PC-3 (cell line): ENCODE data around the gene RPS5. TPM values are rescaled to one million over a fixed set of nuclear protein-coding genes. Genes with fewer than 3 reads are reported as not detected.

Source experiments
- ATAC-seq: fragments of 200-7000 bp; cut with Tn5 transposase; 2 replicates; pipeline ENCODE4 v1.9.1; 2020; ENCODE audit warnings: mild to moderate bottlenecking, moderate library complexity
- BruUV-seq: library from RNA; stranded (reverse); fragments of 400-500 nt; replicated peaks from 2 replicates; lab custom pipeline; 2021; lab: Mats Ljungman, UMichigan
- CTCF ChIA-PET: fragments of 300-600 bp; sonication (Branson Sonifier 250); formaldehyde crosslinking; loops from one replicate; lab custom pipeline; 2022; ENCODE audit warnings: antibody characterized with exemption; lab: Charles Lee
- POLR2A ChIA-PET: fragments of 300-600 bp; sonication (Branson Sonifier 250); formaldehyde crosslinking; loops from one replicate; lab custom pipeline; 2022; ENCODE audit warnings: antibody characterized with exemption; ENCODE audit not compliant: unreplicated experiment; lab: Charles Lee
- DNase-seq: peaks from one replicate; pipeline ENCODE4 v3.0.0-alpha.2; 2015
- H2AFZ ChIP-seq: fragments of 300-600 bp; sonication (generic); 2 replicates; pipeline ENCODE4 v1.6.0; 2016; ENCODE audit warnings: antibody characterized with exemption, low read length
- H3F3A ChIP-seq: fragments of 300-600 bp; sonication (generic); one replicate; pipeline ENCODE4 v1.6.0; 2017; ENCODE audit warnings: antibody characterized with exemption, low read length, control low read depth, mild to moderate bottlenecking; ENCODE audit not compliant: unreplicated experiment
- H3K27ac ChIP-seq: fragments of 300-600 bp; sonication (generic); 2 replicates; pipeline ENCODE4 v1.5.1; 2016; ENCODE audit warnings: mild to moderate bottlenecking, low read length
- H3K27me3 ChIP-seq: fragments of 300-600 bp; sonication (generic); 2 replicates; pipeline ENCODE4 v1.6.1; 2016; ENCODE audit warnings: low read length, mixed read lengths
- H3K36me3 ChIP-seq: fragments of 300-600 bp; sonication (generic); 2 replicates; pipeline ENCODE4 v1.6.1; 2016; ENCODE audit warnings: low read depth, mixed run types, low read length, mixed read lengths
- H3K4me1 ChIP-seq: fragments of 300-600 bp; sonication (generic); 2 replicates; pipeline ENCODE4 v1.5.1; 2016; ENCODE audit warnings: low read length; ENCODE audit not compliant: insufficient read depth
- H3K4me2 ChIP-seq: fragments of 300-600 bp; sonication (generic); 2 replicates; pipeline ENCODE4 v1.6.0; 2016; ENCODE audit warnings: low read length
- H3K4me3 ChIP-seq: fragments of 300-600 bp; sonication (generic); 2 replicates; pipeline ENCODE4 v1.5.1; 2016; ENCODE audit warnings: mild to moderate bottlenecking, low read length, mixed read lengths
- H3K79me2 ChIP-seq: fragments of 300-600 bp; sonication (generic); 2 replicates; pipeline ENCODE4 v1.6.1; 2017; ENCODE audit warnings: low read length, mixed read lengths
- H3K9ac ChIP-seq: fragments of 300-600 bp; sonication (generic); 2 replicates; pipeline ENCODE4 v1.6.0; 2016; ENCODE audit warnings: mild to moderate bottlenecking, low read length
- H3K9me2 ChIP-seq: fragments of 300-600 bp; sonication (generic); replicated peaks from 2 replicates; pipeline ENCODE4 v1.6.1; 2016; ENCODE audit warnings: mixed run types, low read length, mixed read lengths
- H3K9me3 ChIP-seq: fragments of 300-600 bp; sonication (generic); 2 replicates; pipeline ENCODE4 v1.6.1; 2016; ENCODE audit warnings: low read length, mixed read lengths
- H4K20me1 ChIP-seq: fragments of 300-600 bp; sonication (generic); 2 replicates; pipeline ENCODE4 v1.6.1; 2016; ENCODE audit warnings: low read length, mixed read lengths
- EZH2 ChIP-seq: fragments of 300-600 bp; sonication (generic); IDR thresholded peaks from one replicate; pipeline ENCODE4 v1.6.1; 2017; ENCODE audit warnings: antibody characterized with exemption, mild to moderate bottlenecking, low read length; ENCODE audit not compliant: unreplicated experiment
- EZH2phosphoT487 ChIP-seq: fragments of 300-600 bp; sonication (generic); IDR thresholded peaks from 2 replicates; pipeline ENCODE4 v1.6.1; 2018; ENCODE audit warnings: mild to moderate bottlenecking, antibody characterized with exemption, low read length, borderline replicate concordance
- intact Hi-C: fragments of 100-400 bp; cut with micrococcal nuclease; formaldehyde crosslinking; loops from 2 replicates; pipeline ENCODE4 v1.9.0; 2023
- total RNA-seq: library from RNA; depleted of rRNA; stranded (reverse); fragments of >200 nt; gene quantifications from 2 replicates; pipeline ENCODE4 v1.2.3, GENCODE V29; 2014
- TF ChIP-seq, protein P1 (sequence below): fragments of 300-600 bp; sonication (generic); conservative IDR thresholded peaks from 2 replicates; pipeline ENCODE4 v1.5.1; 2017; ENCODE audit warnings: antibody characterized with exemption, low read depth, mild to moderate bottlenecking, low read length

The RPS5 gene
- total RNA-seq, 1 experiment from 2014 or later, result 3,776 TPM

- no peak for ATAC-seq
- no peaks in the 10 kb centered on the region for H3K9me3 ChIP-seq
- no peak for DNase-seq
- H3K27me3 ChIP-seq, result no peaks in the 10 kb centered on the region
- H4K20me1 ChIP-seq, result no peaks in the 10 kb centered on the region
- intact Hi-C loops, result loop anchor here (1.0 to 2.0 kb wide), 3 partner anchors 19 to 77 kb away; partner anchors contain the start of genes ERVK3-1, ZNF324B and ZNF497
- H2AFZ ChIP-seq, result peak overlapping the region; percentile 69
- CTCF ChIA-PET, result interaction anchor here (1.1 kb wide), 1 partner anchor 138 kb away, joined by 9 read pairs; the partner anchor contains the start of gene ZBTB45
- peak overlapping the region; percentile 92 for H3K4me2 ChIP-seq
- H3F3A ChIP-seq, result no peaks in the 10 kb centered on the region
- peak overlapping the region; percentile 79 for H3K4me3 ChIP-seq
- POLR2A ChIA-PET, result interaction anchor here (0.7 kb wide), 1 partner anchor 22 kb away, joined by 6 read pairs; no protein-coding TSS in a partner anchor
- no peak for TF ChIP-seq EZH2phosphoT487
- no peak for TF ChIP-seq EZH2
- TF ChIP-seq, protein P1, sequence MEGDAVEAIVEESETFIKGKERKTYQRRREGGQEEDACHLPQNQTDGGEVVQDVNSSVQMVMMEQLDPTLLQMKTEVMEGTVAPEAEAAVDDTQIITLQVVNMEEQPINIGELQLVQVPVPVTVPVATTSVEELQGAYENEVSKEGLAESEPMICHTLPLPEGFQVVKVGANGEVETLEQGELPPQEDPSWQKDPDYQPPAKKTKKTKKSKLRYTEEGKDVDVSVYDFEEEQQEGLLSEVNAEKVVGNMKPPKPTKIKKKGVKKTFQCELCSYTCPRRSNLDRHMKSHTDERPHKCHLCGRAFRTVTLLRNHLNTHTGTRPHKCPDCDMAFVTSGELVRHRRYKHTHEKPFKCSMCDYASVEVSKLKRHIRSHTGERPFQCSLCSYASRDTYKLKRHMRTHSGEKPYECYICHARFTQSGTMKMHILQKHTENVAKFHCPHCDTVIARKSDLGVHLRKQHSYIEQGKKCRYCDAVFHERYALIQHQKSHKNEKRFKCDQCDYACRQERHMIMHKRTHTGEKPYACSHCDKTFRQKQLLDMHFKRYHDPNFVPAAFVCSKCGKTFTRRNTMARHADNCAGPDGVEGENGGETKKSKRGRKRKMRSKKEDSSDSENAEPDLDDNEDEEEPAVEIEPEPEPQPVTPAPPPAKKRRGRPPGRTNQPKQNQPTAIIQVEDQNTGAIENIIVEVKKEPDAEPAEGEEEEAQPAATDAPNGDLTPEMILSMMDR, result no peak
- H3K27ac ChIP-seq, result peak overlapping the region; percentile 43; the same call in 1 of the 2 replicates
- H3K79me2 ChIP-seq, result peaks cover 27% of the 10 kb centered on the region
- peak overlapping the region; percentile 90 for H3K9ac ChIP-seq
- no peaks in the 10 kb centered on the region for H3K36me3 ChIP-seq
- TSS peak; percentile 47 for BruUV-seq
- no peaks in the 10 kb centered on the region for H3K9me2 ChIP-seq
- peaks cover 26% of the 10 kb centered on the region for H3K4me1 ChIP-seq
Observed at GRCh38 chr19:58381460-58382212, 5.4 kb upstream of the RPS5 start.

- Histone ChIP-seq H3K79me2 (peaks cover 38% of the 10 kb centered on the region), H3K4me2 (no peak overlapping the region), H2AFZ (no peak overlapping the region), H3K27me3 (no peaks in the 10 kb centered on the region), H3F3A (no peaks in the 10 kb centered on the region), H3K4me1 (peaks cover 28% of the 10 kb centered on the region), H3K9me3 (no peaks in the 10 kb centered on the region), H3K9me2 (no peaks in the 10 kb centered on the region), H4K20me1 (peaks cover 8% of the 10 kb centered on the region), H3K27ac (no peak overlapping the region), H3K4me3 (no peak overlapping the region), H3K36me3 (peaks cover 5% of the 10 kb centered on the region), H3K9ac (no peak overlapping the region)
- DNase-seq (no peak), ATAC-seq (no peak)
- ChIA-PET POLR2A (no interaction called here), CTCF (no interaction called here)
- intact Hi-C loops, result no loop called here
- TF ChIP-seq EZH2phosphoT487 (no peak), EZH2 (no peak)
- TF ChIP-seq, protein P1, result no peak
- no TSS peak for BruUV-seq
Observed at GRCh38 chr19:58382997-58383603, 4.0 kb upstream of the RPS5 start.
